SK-N-SH (cell line): Measurements from ENCODE around the gene BBS9. TPM values are rescaled to one million over a fixed set of nuclear protein-coding genes. Genes with fewer than 3 reads are reported as not detected.

Source experiments
- CTCF ChIA-PET: fragments of 300-600, 350-600 bp; formaldehyde crosslinking; extraction: SDS; loops from one replicate; lab custom pipeline; 2021; lab: Yijun Ruan, JAX
- POLR2A ChIA-PET: fragments of 350-600 bp; sonication (Branson Sonifier 250); formaldehyde crosslinking; extraction: SDS; loops from one replicate; lab custom pipeline; 2020; ENCODE audit warnings: antibody characterized with exemption, inconsistent platforms; lab: Yijun Ruan, JAX
- DNase-seq: peaks from one replicate; pipeline ENCODE4 v3.0.0; 2012
- H2AFZ ChIP-seq: fragments of 200-600 bp; sonication (generic); 2 replicates; pipeline ENCODE4 v1.8.1; 2016; ENCODE audit warnings: antibody characterized with exemption, mild to moderate bottlenecking, low read depth
- H3F3A ChIP-seq: fragments of 200-600 bp; sonication (generic); replicated peaks from 2 replicates; pipeline ENCODE3; 2016; ENCODE audit warnings: antibody characterized with exemption, mild to moderate bottlenecking; ENCODE audit not compliant: insufficient read depth
- H3K27ac ChIP-seq, 2 experiments: fragments of 200-500 bp in 1 of 2; fragments of 200-600 bp in 1 of 2; sonication (Bioruptor generic) in 1 of 2; sonication (generic), shearing (Covaris generic) in 1 of 2; 2 replicates each; pipeline versions ENCODE4 v1.5.1 to v1.6.1; 2014 to 2016; ENCODE audit warnings: low read depth in 2 of 2, inconsistent platforms in 1 of 2, low read length in 1 of 2, mild to moderate bottlenecking in 1 of 2, mixed read lengths in 1 of 2
- H3K27me3 ChIP-seq: fragments of 200-600 bp; sonication (generic), shearing (Covaris generic); 2 replicates; pipeline ENCODE4 v1.6.1; 2016; ENCODE audit warnings: mixed run types; ENCODE audit not compliant: insufficient read depth
- H3K36me3 ChIP-seq, 2 experiments: fragments of 200-500 bp in 1 of 2; fragments of 200-600 bp in 1 of 2; sonication (Bioruptor generic) in 1 of 2; sonication (generic) in 1 of 2; replicated peaks in 1 of 2; 2 replicates each; pipeline versions ENCODE3 to v1.5.1; 2014 to 2016; ENCODE audit warnings: low read length in 1 of 2, mild to moderate bottlenecking in 1 of 2; ENCODE audit not compliant: insufficient read depth in 2 of 2, control insufficient read depth in 1 of 2
- H3K4me1 ChIP-seq, 2 experiments: fragments of 200-500 bp in 1 of 2; fragments of 200-600 bp in 1 of 2; sonication (Bioruptor generic) in 1 of 2; sonication (generic), shearing (Covaris generic) in 1 of 2; 2 replicates each; pipeline versions ENCODE4 v1.5.1 to v1.6.1; 2014 to 2016; ENCODE audit warnings: low read depth in 1 of 2, low read length in 1 of 2, mixed run types in 1 of 2; ENCODE audit not compliant: insufficient read depth in 2 of 2, control insufficient read depth in 1 of 2
- H3K4me2 ChIP-seq: fragments of 200-600 bp; sonication (generic), shearing (Covaris generic); 2 replicates; pipeline ENCODE4 v1.6.1; 2017; ENCODE audit warnings: mixed run types
- H3K4me3 ChIP-seq, 2 experiments: fragments of 200-500 bp in 1 of 2; fragments of 200-600 bp in 1 of 2; sonication (Bioruptor generic) in 1 of 2; sonication (generic), shearing (Covaris generic) in 1 of 2; 2 replicates each; pipeline versions ENCODE4 v1.5.1 to v1.8.1; 2014 to 2016; ENCODE audit warnings: low read depth in 2 of 2, inconsistent platforms in 1 of 2, low read length in 1 of 2, mild to moderate bottlenecking in 1 of 2, mixed read lengths in 1 of 2, moderate library complexity in 1 of 2
- H3K79me2 ChIP-seq: fragments of 200-600 bp; sonication (generic); 2 replicates; pipeline ENCODE4 v1.8.1; 2017; ENCODE audit warnings: mild to moderate bottlenecking; ENCODE audit not compliant: insufficient read depth
- H3K9ac ChIP-seq: fragments of 200-600 bp; sonication (generic); 2 replicates; pipeline ENCODE4 v1.6.1; 2017; ENCODE audit warnings: mixed run types
- H3K9me2 ChIP-seq: fragments of 200-600 bp; sonication (generic); 2 replicates; pipeline ENCODE4 v1.6.1; 2017; ENCODE audit warnings: mixed run types
- H3K9me3 ChIP-seq: fragments of 200-600 bp; sonication (generic); 2 replicates; pipeline ENCODE4 v1.6.1; 2017; ENCODE audit warnings: mixed run types, mild to moderate bottlenecking, moderate library complexity
- H4K20me1 ChIP-seq: fragments of 200-600 bp; sonication (generic); 2 replicates; pipeline ENCODE4 v1.6.1; 2017; ENCODE audit warnings: mild to moderate bottlenecking, mixed run types; ENCODE audit not compliant: insufficient read depth
- ELF1 ChIP-seq: IDR thresholded peaks from 2 replicates; pipeline ENCODE4 v1.4.0; 2012
- EP300 ChIP-seq, 2 experiments: IDR thresholded peaks; 2 replicates each; pipeline versions ENCODE4 v1.4.0 to v1.6.1; 2012; ENCODE audit warnings: borderline replicate concordance in 1 of 2, low read depth in 1 of 2, low read length in 1 of 2
- EZH2phosphoT487 ChIP-seq: fragments of 200-600 bp; sonication (generic); IDR thresholded peaks from 2 replicates; pipeline ENCODE4 v1.6.1; 2017; ENCODE audit warnings: low read depth, mixed run types, mild to moderate bottlenecking, antibody characterized with exemption, moderate library complexity, borderline replicate concordance
- FOXJ3 ChIP-seq: sonication (generic); formaldehyde crosslinking; IDR thresholded peaks from 2 replicates; pipeline ENCODE4 v1.5.1; 2020; ENCODE audit warnings: mild to moderate bottlenecking, missing genetic modification reagents
- FOXM1 ChIP-seq: IDR thresholded peaks from 2 replicates; pipeline ENCODE4 v1.4.0; 2012; ENCODE audit warnings: low read depth, mild to moderate bottlenecking
- IRF3 ChIP-seq: fragments of 150-350 bp; IDR thresholded peaks from 2 replicates; pipeline ENCODE4 v1.6.1; 2016; ENCODE audit warnings: mild to moderate bottlenecking, low read depth, low read length
- MAX ChIP-seq: IDR thresholded peaks from 2 replicates; pipeline ENCODE4 v1.4.0; 2012; ENCODE audit warnings: low read depth
- NFIC ChIP-seq: IDR thresholded peaks from 2 replicates; pipeline ENCODE4 v1.4.0; 2012; ENCODE audit warnings: borderline replicate concordance
- NRF1 ChIP-seq: IDR thresholded peaks from 2 replicates; pipeline ENCODE4 v1.6.1; 2012; ENCODE audit warnings: low read depth, mild to moderate bottlenecking, low read length
- POLR2AphosphoS5 ChIP-seq: IDR thresholded peaks from 2 replicates; pipeline ENCODE4 v1.6.1; 2012; ENCODE audit warnings: low read depth, low read length
- RCOR1 ChIP-seq: fragments of 150-350 bp; IDR thresholded peaks from 2 replicates; pipeline ENCODE4 v1.6.1; 2017; ENCODE audit warnings: antibody characterized with exemption, low read length
- SIN3A ChIP-seq: IDR thresholded peaks from 2 replicates; pipeline ENCODE4 v1.6.1; 2012; ENCODE audit warnings: low read depth, mild to moderate bottlenecking, low read length, moderate library complexity, borderline replicate concordance
- TAF1 ChIP-seq: IDR thresholded peaks from 2 replicates; pipeline ENCODE4 v1.6.1; 2012; ENCODE audit warnings: low read depth, mild to moderate bottlenecking, low read length, moderate library complexity, borderline replicate concordance
- USF2 ChIP-seq: fragments of 150-350 bp; IDR thresholded peaks from 2 replicates; pipeline ENCODE4 v1.6.1; 2017; ENCODE audit warnings: antibody characterized with exemption, low read length, low read depth, borderline replicate concordance
- YY1 ChIP-seq: IDR thresholded peaks from 2 replicates; pipeline ENCODE4 v1.4.0; 2012; ENCODE audit warnings: low read depth, mild to moderate bottlenecking
- WGBS: methylation state at CpG from one replicate; pipeline ENCODE4 v1.1.6; 2017; ENCODE audit warnings: low lambda C conversion rate; 5-methylcytosine and 5-hydroxymethylcytosine counted together
- polyA plus RNA-seq, 3 experiments: library from polyadenylated mRNA; depleted of rRNA; stranded (reverse); fragments of >200 nt; gene quantifications; 2 replicates each; pipeline ENCODE4 v1.2.3, GENCODE V29; 2012
- TF ChIP-seq, protein P1 (sequence below): IDR thresholded peaks from 2 replicates; pipeline ENCODE4 v1.6.1; 2012; ENCODE audit warnings: mild to moderate bottlenecking, low read depth, low read length, moderate library complexity
- TF ChIP-seq, protein P2 (sequence below): IDR thresholded peaks from 2 replicates; pipeline ENCODE4 v1.4.0; 2012; ENCODE audit warnings: low read depth, borderline replicate concordance
- TF ChIP-seq, protein P3 (sequence below): IDR thresholded peaks from 2 replicates; pipeline ENCODE4; 2012
- TF ChIP-seq, protein P4 (sequence below): fragments of 200-600 bp; sonication (generic); IDR thresholded peaks from 2 replicates; pipeline ENCODE4 v1.6.1; 2017; ENCODE audit warnings: antibody characterized with exemption, mild to moderate bottlenecking, moderate library complexity
- TF ChIP-seq, protein P5 (sequence below): IDR thresholded peaks from 2 replicates; pipeline ENCODE4 v1.4.0; 2012; ENCODE audit warnings: low read depth, borderline replicate concordance

Gene BBS9
- polyA plus RNA-seq, 1 of the 3 experiments (the other 2 are of a cell fraction) = 7.5 TPM

GRCh38 chr7:33411020-33411419 is 281.7 kb downstream of the BBS9 start:
- peaks cover 0 to 5% of the 10 kb centered on the region in 2 experiments for H3K36me3 ChIP-seq
- CTCF ChIA-PET = interaction anchor here (0.9 to 1.2 kb wide), 2 partner anchors 13 to 200 kb away, joined by 3 read pairs; no protein-coding TSS in a partner anchor

More at GRCh38 chr7:33411020-33411419, 281.7 kb downstream of the BBS9 start:
- Histone ChIP-seq H3K27ac (no peak overlapping the region), H3K9me3 (no peaks in the 10 kb centered on the region), H3F3A (no peaks in the 10 kb centered on the region), H3K9ac (no peak overlapping the region), H3K4me1 (no peaks in the 10 kb centered on the region), H3K4me3 (no peak overlapping the region), H3K4me2 (no peak overlapping the region), H2AFZ (no peak overlapping the region), H3K79me2 (no peaks in the 10 kb centered on the region), H3K27me3 (no peaks in the 10 kb centered on the region), H3K9me2 (no peaks in the 10 kb centered on the region), H4K20me1 (no peaks in the 10 kb centered on the region)
- DNase-seq = no peak
- POLR2A ChIA-PET = no interaction called here
- 52% methylated on average over 3 of the region's 3 CpGs for WGBS
- TF ChIP-seq TAF1 (no peak), USF2 (no peak), SIN3A (no peak), NRF1 (no peak), EP300 (IDR thresholded peaks at IDR 0.05; ENCODE audit: borderline replicate concordance in 1 of 2, low read depth in 1 of 2, low read length in 1 of 2) (no peak), POLR2AphosphoS5 (no peak), YY1 (no peak), ELF1 (no peak), EZH2phosphoT487 (no peak), NFIC (no peak), FOXM1 (no peak), RCOR1 (no peak), FOXJ3 (CRISPR knock-in tag) (no peak), IRF3 (no peak), MAX (no peak)
- TF ChIP-seq, protein P1, sequence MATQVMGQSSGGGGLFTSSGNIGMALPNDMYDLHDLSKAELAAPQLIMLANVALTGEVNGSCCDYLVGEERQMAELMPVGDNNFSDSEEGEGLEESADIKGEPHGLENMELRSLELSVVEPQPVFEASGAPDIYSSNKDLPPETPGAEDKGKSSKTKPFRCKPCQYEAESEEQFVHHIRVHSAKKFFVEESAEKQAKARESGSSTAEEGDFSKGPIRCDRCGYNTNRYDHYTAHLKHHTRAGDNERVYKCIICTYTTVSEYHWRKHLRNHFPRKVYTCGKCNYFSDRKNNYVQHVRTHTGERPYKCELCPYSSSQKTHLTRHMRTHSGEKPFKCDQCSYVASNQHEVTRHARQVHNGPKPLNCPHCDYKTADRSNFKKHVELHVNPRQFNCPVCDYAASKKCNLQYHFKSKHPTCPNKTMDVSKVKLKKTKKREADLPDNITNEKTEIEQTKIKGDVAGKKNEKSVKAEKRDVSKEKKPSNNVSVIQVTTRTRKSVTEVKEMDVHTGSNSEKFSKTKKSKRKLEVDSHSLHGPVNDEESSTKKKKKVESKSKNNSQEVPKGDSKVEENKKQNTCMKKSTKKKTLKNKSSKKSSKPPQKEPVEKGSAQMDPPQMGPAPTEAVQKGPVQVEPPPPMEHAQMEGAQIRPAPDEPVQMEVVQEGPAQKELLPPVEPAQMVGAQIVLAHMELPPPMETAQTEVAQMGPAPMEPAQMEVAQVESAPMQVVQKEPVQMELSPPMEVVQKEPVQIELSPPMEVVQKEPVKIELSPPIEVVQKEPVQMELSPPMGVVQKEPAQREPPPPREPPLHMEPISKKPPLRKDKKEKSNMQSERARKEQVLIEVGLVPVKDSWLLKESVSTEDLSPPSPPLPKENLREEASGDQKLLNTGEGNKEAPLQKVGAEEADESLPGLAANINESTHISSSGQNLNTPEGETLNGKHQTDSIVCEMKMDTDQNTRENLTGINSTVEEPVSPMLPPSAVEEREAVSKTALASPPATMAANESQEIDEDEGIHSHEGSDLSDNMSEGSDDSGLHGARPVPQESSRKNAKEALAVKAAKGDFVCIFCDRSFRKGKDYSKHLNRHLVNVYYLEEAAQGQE = no peak
- TF ChIP-seq, protein P2, sequence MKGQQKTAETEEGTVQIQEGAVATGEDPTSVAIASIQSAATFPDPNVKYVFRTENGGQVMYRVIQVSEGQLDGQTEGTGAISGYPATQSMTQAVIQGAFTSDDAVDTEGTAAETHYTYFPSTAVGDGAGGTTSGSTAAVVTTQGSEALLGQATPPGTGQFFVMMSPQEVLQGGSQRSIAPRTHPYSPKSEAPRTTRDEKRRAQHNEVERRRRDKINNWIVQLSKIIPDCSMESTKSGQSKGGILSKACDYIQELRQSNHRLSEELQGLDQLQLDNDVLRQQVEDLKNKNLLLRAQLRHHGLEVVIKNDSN = no peak
- TF ChIP-seq, protein P3, sequence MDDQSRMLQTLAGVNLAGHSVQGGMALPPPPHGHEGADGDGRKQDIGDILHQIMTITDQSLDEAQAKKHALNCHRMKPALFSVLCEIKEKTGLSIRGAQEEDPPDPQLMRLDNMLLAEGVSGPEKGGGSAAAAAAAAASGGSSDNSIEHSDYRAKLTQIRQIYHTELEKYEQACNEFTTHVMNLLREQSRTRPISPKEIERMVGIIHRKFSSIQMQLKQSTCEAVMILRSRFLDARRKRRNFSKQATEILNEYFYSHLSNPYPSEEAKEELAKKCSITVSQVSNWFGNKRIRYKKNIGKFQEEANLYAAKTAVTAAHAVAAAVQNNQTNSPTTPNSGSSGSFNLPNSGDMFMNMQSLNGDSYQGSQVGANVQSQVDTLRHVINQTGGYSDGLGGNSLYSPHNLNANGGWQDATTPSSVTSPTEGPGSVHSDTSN = no peak
- TF ChIP-seq, protein P4, sequence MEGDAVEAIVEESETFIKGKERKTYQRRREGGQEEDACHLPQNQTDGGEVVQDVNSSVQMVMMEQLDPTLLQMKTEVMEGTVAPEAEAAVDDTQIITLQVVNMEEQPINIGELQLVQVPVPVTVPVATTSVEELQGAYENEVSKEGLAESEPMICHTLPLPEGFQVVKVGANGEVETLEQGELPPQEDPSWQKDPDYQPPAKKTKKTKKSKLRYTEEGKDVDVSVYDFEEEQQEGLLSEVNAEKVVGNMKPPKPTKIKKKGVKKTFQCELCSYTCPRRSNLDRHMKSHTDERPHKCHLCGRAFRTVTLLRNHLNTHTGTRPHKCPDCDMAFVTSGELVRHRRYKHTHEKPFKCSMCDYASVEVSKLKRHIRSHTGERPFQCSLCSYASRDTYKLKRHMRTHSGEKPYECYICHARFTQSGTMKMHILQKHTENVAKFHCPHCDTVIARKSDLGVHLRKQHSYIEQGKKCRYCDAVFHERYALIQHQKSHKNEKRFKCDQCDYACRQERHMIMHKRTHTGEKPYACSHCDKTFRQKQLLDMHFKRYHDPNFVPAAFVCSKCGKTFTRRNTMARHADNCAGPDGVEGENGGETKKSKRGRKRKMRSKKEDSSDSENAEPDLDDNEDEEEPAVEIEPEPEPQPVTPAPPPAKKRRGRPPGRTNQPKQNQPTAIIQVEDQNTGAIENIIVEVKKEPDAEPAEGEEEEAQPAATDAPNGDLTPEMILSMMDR = no peak
- TF ChIP-seq, protein P5, sequence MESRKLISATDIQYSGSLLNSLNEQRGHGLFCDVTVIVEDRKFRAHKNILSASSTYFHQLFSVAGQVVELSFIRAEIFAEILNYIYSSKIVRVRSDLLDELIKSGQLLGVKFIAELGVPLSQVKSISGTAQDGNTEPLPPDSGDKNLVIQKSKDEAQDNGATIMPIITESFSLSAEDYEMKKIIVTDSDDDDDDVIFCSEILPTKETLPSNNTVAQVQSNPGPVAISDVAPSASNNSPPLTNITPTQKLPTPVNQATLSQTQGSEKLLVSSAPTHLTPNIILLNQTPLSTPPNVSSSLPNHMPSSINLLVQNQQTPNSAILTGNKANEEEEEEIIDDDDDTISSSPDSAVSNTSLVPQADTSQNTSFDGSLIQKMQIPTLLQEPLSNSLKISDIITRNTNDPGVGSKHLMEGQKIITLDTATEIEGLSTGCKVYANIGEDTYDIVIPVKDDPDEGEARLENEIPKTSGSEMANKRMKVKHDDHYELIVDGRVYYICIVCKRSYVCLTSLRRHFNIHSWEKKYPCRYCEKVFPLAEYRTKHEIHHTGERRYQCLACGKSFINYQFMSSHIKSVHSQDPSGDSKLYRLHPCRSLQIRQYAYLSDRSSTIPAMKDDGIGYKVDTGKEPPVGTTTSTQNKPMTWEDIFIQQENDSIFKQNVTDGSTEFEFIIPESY = no peak
